Right renal cortex interstitium (tissue), 3 donors: ENCODE results near the gene GREB1. TPM values are rescaled to one million over a fixed set of nuclear protein-coding genes. Genes with fewer than 3 reads are reported as not detected.
A peak's percentile ranks its signal among the peaks of the same experiment; 100 is the strongest.

Source experiments
- DNase-seq, 3 donors: peaks; one replicate each; pipeline ENCODE4 v3.0.0-alpha.2; 2013; ENCODE audit warnings: low read depth in 3 of 3, low spot score in 2 of 3
- polyA plus RNA-seq, 3 donors: library from polyadenylated mRNA; unstranded; fragments of 120-200 nt; gene quantifications; one replicate each; pipeline ENCODE4 v1.2.1, GENCODE V29; 2013; ENCODE audit not compliant: insufficient read length in 3 of 3

The GREB1 gene
- polyA plus RNA-seq, 3 donors, result 10.8 to 11.0 (median 10.8) TPM

DNA sequence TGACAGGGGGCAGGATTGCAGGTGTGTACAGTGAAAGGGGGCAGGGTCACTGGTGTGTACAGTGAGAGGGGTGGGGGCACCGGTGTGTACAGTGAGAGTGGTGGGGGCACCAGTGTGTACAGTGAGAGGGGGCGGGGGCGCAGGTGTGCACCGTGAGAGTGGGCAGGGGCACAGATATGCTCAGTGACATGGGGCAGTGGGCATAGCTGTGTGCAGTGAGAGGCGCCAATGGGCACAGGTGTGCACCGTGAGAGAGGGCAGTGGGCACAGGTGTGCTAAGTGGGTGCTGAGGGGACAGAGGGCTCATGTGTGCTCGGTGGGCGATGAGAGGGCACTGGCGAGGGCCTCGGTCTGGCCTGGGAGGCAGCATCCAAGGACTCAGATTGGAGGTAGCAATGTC is 63.0 kb downstream of the GREB1 start:
- DNase-seq, result no peak

DNA sequence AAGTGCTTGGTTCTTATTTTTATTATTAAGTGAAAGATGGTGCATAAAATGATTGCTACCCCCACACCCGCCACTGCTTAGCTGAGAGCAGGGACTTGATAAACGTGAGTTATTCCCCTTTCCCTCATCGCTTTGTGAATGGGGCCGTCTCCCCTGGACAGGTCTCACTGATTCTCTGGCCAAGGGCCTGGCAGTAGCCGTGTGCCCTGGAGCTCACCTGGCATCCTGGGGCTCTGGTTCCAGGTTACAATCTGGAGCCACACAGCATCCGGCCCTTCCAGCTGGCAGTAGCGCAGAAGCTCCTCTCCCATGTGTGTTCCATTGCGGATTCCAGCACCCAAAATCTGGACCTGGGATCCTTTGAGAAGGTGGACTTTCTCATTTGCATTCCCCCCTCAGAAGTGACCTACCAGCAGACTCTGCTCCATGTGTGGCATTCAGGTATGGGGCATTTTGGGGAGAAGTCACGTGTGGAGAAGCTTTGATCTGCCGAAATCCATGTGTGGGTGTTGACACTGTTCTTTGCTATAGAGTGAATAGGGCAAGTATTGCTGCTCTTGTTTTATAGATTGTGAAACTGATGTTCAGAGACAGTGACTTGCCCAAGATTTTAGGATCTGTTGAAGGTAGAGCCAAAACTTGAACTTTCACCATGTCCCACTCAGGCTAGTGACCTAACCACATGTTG is 63.8 kb downstream of the GREB1 start:
- DNase-seq, result no peak

DNA sequence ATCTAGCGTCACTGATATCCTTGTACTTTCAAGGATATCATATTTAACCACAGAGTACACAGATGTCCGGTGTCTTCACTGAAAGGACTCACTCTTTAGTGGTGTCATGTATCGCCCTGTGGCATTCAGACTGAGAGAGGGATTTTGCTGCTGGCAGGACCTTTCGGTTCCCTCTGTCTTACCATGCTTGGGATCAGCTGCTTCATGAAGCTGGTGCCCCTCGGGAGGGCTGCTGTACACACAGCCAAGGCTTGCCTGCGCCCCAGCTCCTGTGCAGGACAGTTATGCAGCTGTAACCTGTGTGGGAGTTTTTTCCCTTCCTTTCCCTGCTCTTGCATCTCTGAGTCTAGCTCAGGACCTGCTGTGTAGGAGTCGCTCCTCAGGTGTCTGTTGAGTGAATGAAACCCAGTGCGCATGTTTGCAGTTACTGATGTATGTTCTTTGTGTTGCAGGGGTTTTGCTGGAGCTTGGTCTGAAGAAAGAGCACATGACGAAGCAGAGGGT is 64.4 kb downstream of the GREB1 start:
- peak in 1 of 3 donors; percentile 32 for DNase-seq

DNA sequence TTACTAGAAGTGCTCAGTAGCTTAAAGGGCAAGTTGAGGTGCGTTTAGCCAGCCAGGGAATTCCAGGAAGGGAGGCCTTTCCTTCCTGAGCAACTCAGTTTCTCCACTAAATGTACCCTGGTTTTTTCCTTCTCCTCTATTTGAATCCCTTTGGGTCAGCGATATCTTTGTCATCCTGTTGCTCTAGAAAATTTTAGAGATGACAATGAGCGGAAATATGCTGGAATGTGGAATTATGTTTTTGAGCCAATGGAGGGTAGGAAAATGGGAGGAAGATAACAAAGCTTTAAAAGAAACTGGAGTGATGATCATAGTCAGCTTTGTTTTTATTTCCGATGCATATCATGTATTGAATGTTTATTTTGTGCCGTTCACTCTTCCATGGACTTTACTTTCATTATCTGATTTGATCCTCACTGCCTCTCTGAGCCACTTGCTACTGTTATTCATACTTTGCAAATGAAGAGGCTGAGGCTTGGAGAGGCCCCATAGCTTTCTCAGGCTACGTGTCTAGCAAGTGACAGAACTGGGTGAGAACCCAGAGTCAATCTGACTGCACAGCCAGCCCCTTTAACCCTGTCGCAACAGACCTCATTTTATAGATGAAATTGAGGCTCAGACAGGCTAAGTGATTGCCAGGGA is 68.8 kb downstream of the GREB1 start:
- no peak for DNase-seq

DNA sequence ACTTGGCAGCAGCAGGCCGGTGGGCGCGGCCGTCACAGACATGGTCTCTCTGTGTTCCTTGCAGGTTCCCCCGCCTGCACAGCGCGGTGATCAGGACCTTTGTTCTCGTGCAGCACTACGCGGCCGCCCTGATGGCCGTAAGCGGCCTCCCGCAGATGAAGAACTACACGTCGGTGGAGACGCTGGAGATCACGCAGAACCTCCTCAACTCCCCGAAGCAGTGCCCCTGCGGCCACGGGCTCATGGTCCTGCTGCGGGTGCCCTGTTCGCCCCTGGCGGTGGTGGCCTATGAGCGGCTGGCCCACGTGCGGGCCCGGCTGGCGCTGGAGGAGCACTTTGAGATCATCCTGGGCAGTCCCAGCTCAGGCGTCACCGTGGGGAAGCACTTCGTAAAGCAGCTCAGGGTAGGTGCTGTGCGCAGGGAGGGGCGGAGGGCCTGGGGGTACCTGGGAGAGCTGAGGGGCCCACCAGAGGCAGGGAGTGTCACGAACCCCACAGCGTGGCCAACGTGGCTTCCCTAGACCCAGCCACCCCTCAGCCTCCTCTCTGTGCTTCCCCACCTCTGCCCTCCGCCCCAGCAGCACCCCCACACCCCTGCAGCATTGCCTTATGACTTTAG is 76.9 kb downstream of the GREB1 start:
- no peak for DNase-seq

DNA sequence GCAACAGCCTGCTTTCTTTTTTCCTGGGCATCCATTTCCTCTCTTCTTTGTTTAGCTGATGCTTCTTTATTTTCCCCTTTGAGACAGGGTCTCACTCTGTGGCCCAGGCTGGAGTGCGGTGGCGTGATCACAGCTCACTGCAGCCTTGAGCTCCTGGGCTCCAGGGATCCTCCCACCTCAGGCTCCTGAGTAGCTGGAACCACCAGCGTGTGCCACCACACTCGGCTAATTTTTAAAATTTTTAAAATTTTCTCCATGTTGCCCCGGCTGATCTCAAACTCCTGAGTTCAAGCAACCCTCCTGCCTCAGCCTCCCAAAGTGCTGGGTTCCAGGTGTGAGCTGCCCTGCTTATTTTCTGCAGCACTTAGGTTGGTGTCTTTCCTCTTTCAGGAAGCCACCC is 77.4 kb downstream of the GREB1 start:
- no peak for DNase-seq

DNA sequence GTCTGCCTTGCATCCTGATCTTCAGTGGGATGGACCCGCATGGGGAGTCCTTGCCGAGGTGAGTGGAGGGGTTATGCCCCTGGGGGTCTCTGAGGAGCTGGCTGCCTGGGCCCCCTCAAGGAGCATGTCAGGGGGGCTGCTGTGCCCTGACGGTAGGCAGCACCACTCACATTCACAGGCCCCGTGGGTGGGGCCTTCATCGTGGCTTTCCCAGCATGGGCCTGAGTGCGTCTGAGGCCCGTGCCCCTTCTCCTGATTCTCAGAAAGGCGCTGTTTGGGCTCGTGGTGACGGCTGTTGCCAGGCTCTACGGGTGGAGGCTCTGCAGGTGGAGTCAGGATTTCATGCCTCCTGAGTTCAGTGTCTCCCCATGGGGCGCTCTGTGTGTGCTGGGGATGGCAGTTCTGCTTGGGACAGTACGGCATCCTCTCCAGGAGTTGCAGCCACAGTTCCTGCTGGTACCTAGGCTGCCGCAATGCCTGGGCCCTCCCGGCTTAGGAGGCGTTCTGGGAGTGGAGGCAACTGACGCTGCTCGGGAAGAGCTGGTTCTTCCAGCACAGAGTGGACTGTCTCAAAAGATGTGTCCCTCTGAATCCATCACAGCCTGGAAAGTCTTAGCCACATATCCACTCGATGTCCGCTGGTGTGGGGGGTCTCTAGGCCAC is 78.8 kb downstream of the GREB1 start:
- DNase-seq, result no peak

DNA sequence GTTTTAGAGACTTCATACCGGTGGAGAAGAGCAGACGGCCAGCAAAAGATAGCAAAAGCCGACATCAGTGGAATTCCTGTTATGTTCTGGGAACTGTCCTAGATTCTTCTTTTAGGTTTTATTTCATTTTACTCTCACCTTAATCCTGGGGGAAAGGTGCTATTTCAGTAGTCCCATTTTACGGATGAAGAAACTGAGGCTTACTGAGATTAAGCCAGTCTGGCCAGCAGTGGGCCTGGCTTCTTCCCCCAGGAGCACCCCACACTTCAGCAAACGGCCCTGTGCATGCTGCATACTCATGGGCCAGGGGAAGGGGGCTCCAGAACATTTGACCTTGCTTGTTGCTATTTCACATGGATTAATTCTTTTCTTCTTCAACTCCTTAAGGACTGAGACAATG is 79.5 kb downstream of the GREB1 start:
- no peak for DNase-seq

DNA sequence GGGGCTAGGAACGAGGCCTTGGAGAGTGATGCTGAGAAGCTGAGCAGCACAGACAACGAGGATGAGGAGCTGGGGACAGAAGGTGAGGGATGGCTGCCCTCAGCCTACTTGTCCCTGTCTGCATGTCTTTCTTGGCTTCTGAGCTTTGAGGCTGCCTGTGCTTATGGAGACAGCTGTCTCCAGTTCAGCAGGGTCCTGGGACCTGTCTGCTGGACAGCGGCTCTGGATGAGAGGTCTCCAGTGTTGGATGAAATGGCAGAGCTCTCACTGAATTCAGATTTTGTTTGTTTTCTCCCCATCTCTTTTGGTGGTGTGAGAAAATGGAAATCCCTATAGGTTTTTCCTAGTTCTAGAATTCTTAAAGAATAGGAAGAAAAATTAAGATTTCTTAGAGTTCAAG is 81.4 kb downstream of the GREB1 start:
- no peak for DNase-seq

DNA sequence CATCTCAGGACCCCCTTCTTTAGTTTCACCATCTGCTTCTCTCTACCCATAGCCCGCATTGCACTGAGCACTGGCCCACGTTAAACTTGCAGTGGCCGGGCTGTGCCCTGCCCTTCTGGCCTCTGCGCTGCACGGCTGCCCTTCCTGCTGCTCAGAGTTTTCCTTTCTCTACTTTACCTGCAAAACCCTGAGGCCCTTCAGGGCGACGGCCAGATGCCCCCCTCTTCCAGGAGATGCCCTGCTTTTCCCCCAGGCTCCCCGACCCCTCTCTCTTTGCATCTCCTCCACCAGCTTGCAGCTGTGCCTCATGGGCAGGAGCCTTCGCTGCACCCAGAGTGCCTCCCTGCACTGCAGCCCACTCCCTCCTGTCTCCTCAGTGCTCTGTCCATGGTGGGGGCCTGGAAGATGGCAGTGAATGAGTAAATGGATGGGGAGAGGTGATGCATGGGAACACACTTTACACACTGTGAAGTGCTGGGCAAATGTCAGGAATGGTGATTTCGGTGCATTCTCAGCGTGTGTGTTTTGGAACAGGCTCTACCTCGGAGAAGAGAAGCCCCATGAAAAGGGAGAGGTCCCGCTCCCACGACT is 82.3 kb downstream of the GREB1 start:
- no peak for DNase-seq

DNA sequence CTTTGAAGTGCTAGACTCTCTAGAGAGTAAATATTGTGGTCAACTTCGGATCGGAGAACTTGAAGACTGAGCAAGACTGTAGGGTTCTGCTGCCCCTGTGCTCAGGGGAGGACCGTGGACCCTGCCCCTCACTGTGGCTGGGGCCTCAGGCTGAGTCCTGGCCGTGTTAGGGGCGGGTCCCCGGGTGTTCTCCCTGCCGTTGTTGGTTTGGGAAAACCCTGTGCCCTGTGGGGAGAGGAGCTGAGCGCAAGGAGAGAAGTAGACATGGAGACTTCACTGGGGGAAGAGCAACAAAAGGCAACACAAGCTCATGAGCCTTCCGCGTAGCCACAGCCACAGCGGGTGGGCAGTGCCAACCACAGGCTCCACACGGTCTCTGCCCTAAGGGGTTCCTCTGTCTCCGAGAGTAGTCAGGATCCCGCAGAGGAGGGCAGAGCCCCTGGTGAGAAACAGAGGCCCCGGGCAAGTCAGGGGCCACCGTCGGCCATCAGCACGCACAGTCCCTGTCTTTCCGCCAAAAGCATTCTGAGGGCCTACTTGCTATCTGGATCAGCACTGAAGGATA is 83.1 kb downstream of the GREB1 start:
- no peak for DNase-seq

DNA sequence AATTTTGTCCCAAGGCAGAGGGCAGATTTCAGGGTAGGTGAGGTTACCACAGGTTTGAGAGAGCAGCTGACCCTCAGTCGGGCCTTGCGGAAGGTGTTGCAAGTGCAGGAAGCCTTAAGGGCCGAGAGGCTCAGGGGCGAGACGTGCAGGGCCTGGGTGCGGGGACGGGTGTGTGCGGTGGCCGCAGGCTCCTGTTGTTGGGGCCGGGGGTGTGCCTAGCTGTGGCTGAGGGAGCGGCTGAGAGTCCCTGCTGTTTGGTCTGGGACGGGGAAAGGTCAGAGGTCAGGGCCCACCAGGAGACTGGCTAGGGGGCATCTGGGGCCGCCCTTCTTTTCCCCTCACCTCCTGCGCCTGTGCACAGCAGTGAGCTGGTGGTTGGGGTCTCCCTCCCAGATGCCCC is 83.7 kb downstream of the GREB1 start:
- no peak for DNase-seq

DNA sequence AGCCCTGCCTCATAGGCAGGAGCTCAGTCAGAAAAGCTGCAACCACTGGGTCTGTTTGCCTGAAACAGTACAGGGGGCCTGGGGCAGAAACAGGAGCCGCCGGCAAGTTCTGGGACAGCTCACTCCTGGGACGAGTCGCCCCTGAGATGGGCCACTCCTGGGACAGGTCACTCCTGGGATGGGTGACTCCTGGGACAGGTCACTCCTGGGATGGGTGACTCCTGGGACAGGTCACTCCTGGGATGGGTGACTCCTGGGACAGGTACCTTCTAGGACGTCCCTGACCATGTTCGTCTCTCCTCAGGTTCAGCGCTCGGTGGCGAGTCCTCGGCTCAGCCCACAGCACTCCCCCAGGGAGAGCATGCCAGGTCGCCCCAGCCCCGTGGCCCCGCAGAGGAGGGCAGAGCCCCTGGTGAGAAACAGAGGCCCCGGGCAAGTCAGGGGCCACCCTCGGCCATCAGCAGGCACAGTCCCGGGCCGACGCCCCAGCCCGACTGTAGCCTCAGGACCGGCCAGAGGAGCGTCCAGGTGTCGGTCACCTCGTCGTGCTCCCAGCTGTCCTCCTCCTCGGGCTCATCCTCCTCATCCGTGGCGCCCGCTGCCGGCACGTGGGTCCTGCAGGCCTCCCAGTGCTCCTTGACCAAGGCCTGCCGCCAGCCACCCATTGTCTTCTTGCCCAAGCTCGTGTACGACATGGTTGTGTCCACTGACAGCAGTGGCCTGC is 84.3 kb downstream of the GREB1 start:
- no peak for DNase-seq

DNA sequence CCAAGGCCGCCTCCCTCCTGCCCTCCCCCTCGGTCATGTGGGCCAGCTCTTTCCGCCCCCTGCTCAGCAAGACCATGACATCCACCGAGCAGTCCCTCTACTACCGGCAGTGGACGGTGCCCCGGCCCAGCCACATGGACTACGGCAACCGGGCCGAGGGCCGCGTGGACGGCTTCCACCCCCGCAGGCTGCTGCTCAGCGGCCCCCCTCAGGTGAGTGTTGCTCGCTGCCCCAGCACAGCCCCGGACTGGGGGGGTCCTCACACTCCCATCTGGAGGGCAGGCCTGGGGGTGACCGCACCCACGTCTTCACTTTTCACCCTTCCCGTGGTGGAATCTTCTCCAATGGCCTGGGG is 84.8 kb downstream of the GREB1 start:
- DNase-seq, result no peak

DNA sequence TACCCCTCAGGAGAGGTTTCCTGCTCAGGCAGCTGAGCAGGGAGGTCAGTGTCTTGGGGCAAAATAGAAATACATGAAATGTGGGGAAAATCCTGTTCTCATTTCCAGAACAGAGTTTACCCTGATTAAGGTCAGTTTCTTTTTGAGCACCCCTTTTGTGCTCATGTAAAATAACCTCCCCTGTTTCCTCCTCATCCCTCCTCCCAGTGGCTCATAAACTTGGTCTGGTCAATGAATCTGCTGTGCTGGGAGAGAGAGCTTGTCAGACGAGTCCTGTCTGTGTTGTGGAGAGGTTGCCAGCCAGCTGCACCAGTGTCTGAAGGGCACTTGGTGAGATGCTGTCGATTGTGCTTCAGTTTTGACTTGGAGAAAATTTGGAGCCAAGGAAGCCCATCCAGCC is 87.6 kb downstream of the GREB1 start:
- no peak for DNase-seq

DNA sequence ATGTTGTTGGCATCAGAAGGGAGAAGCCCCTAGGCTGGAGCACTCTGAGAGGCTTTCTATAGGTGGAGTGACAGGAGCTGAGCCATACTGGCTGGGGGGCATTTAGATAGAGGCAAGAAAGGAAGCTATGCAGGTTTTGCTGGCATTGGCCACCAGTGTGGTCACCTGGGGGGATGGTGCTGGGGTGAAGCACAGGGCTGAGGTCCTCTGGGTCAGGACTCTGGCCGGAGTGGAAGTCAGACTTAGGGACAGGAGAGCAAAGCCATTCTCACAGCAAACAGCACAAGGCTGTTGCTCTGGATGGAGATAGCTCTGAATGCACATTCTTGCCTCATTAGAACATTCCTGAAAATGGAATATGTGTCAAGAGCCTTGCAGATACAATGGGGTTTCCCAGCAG is 88.8 kb downstream of the GREB1 start:
- DNase-seq, result no peak

DNA sequence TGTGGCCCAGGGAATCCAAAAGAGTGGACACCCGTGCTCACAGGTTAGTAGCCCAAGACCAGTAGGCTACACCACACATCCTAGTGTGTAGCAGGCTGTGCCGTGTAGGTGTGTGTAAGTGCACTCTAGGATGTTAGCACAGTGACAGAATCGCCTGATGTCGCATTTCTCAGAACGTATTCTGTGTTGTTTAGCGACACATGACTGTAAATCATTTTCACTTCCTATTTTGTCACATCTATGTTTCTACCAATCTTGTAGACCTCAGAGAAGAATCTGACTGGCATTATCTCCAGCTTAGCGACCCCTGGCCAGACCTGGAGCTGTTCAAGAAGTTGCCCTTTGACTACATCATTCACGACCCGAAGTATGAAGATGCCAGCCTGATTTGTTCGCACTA is 91.0 kb downstream of the GREB1 start:
- DNase-seq, result no peak

DNA sequence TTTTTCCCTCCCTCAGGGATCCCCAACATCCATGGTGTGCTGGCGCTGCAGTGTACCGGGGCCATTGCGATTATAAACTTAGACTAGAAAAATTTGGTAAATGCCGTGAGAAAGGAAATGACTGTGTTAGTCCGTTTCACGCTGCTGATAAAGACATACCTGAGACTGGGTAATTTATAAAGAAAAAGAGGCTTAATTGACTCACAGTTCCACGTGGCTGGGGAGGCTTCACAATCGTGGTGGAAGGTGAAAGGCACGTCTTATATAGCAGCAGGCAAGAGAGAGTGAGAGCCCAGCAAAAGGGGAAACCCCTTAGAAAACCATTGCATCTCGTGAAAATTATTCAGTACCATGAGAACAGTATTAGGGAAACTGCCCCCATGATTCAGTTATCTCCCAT is 91.8 kb downstream of the GREB1 start:
- no peak for DNase-seq

DNA sequence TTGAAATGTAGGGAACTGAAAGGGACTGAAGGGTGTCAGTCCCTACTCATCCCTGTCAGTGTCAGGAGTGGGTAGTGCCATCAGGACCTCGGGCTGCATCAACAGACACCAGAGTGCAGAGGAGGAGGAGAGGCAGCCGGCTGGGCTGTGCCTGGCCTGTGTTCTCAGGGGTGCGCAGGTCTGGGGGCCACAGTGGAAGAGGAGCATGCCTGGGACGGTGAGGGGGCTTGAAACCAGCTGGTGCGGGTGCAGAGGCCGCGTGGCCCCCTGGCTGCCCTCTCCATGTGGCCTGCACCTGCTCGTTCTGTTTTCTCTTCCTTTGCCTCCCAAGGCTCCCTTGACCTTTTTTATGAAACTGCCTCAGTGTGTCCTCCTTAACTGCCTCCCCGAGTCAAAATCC is 94.8 kb downstream of the GREB1 start:
- DNase-seq, result no peak

DNA sequence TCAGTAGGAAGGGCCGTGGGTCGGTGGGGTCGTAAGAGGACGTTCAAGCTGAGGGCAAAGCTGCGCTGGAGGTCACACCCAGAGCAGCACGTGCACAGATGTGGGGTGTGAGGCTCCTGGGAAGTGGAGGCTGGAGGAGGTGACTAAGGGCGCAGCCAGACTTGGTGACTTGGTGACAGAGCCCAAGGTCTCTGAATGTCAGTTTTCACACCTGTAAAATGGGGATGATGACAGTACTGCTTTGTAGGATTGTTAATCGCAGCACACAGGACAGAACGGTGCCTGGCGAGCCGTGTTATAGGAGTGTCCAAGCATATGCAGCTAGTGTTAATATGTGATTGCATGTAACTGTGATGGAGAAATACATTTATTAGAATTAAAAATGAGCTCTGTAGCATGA is 95.4 kb downstream of the GREB1 start:
- no peak for DNase-seq
